H7 (cell line): Measurements from ENCODE around the gene TBL1X. TPM values are rescaled to one million over a fixed set of nuclear protein-coding genes. Genes with fewer than 3 reads are reported as not detected.
"Not testable (repeated sequence)": the region's sequence is repeated elsewhere in the genome, so short reads cannot be mapped to it uniquely, and the experiment has no call there.

Experiments
- DNase-seq: peaks from one replicate; pipeline ENCODE4 v3.0.0; 2012
- H3K27me3 ChIP-seq: 2 replicates; pipeline ENCODE4 v1.6.0; 2011; ENCODE audit warnings: mild to moderate bottlenecking, low read length; ENCODE audit not compliant: control insufficient read depth, insufficient read depth
- H3K36me3 ChIP-seq: replicated peaks from 2 replicates; pipeline ENCODE4 v1.5.1; 2011; ENCODE audit warnings: low read length; ENCODE audit not compliant: control insufficient read depth, insufficient read depth
- H3K4me3 ChIP-seq: 2 replicates; pipeline ENCODE4 v1.5.1; 2011; ENCODE audit warnings: low read depth, mild to moderate bottlenecking, control low read depth, low read length, moderate library complexity; ENCODE audit not compliant: insufficient read depth
- total RNA-seq: library from RNA; depleted of rRNA; stranded (reverse); fragments of >200 nt; shearing (Covaris generic); gene quantifications from 2 replicates; pipeline ENCODE4 v1.2.3, GENCODE V29; 2014

TBL1X gene
- total RNA-seq, 1 experiment from 2014 or later = 57.0 TPM

DNA sequence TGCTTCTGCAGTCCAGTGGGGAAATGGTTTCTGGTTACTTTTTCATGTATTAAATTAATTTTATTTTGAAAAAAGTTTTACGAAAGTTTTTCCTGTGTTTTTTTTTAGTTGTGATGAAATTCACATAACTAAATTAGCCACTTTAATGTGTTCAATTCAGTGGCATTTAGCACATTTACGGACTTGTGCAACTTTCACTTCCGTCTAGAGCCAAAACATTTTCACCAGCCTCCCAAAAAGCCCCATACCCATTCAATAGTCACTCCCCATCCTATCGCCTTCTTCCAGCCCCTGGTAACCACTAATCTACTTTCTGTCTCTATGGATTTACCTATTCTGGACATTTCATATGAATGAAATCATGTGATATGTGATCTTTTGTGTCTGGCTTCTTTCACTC lies 22.8 kb upstream of the TBL1X start:
- no peak for DNase-seq
- no peaks in the 10 kb centered on the region for H3K36me3 ChIP-seq
- no peaks in the 10 kb centered on the region for H3K27me3 ChIP-seq
- H3K4me3 ChIP-seq = no peak overlapping the region

DNA sequence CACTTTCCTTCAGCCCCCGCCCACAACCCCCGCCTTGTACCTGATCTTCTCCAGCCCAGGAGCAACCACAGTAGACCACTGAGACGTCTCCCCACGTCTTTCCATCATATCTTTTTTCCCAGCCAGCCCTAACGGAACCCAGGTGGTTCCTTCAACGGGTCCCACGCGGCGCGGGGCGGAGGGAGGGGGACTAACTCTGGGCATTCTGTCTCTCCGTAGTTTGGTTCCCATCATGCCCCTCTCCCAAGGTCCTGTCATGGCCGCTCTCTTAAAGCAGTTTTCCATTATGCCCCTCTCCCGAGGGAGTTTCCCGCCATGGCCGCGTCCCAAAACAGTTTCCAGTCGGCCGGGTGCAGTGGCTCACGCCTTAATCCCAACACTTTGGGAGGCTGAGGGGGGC lies 21.5 kb upstream of the TBL1X start:
- no peak for DNase-seq
- Histone ChIP-seq H3K4me3 (no peak overlapping the region), H3K27me3 (no peaks in the 10 kb centered on the region), H3K36me3 (no peaks in the 10 kb centered on the region)

GRCh38 chrX:9447906-9448305 lies 17.0 kb upstream of the TBL1X start:
- H3K4me3 ChIP-seq = no peak overlapping the region
- no peak for DNase-seq
- no peaks in the 10 kb centered on the region for H3K36me3 ChIP-seq
- H3K27me3 ChIP-seq = no peaks in the 10 kb centered on the region

DNA sequence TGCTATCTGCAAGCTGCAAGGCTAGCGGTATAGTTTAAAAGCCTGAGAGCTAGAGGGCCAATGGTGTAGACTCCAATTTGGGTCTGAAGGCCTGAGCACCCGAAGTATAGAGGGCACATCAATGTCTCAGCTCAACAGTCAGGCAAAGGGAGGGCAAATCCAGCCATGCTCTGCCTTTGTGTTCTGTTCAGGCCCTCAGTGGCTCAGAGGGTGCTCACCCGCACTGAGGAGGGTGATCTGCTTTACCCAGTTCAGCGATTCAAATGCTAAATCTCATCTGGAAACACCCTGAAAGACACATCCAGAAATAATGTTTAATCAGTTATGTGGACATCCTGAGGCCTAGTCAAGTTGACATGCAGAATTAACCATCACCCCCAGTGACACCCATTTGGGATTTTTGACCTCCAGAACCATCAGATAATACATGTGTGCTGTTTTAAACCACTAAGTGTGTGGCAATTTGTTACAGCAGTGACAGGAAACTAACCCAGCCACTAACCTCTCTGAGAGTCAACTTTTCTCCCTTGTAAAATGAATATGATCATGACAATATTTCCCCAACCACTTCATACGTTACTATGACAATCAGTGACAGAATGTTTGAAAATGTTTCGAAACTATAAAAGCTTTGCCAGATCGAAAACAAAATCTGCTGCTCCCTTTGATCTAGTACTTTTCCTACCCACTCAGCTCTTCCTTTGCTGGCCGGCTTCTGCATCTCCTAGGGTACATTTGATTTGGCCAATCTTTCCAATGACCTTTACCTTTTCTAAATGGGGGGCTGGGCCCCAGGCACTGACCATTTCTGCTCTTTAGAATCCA lies 8.4 kb upstream of the TBL1X start:
- DNase-seq = no peak
- Histone ChIP-seq H3K36me3 (no peaks in the 10 kb centered on the region), H3K4me3 (no peak overlapping the region), H3K27me3 (no peaks in the 10 kb centered on the region)

DNA sequence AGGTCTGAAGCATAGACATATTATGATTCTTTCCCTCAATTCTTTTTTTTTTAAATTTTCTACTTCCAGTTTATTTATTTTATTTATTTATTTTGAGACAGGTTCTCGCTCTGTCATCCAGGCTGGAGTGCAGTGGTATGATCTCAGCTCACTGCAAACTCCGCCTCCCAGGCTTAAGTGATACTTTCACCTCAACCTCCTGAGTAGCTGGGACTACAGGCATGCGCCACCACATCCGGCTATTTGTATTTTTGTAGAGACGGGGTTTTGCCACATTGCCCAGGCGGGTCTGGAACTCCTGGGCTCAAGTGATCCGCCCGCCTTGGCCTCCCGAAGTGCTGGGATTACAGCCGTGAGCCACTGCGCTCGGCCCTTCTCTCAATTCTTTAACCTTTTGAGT lies 6.8 kb upstream of the TBL1X start:
- not testable (repeated sequence) for H3K4me3 ChIP-seq, H3K27me3 ChIP-seq, H3K36me3 ChIP-seq, DNase-seq

DNA sequence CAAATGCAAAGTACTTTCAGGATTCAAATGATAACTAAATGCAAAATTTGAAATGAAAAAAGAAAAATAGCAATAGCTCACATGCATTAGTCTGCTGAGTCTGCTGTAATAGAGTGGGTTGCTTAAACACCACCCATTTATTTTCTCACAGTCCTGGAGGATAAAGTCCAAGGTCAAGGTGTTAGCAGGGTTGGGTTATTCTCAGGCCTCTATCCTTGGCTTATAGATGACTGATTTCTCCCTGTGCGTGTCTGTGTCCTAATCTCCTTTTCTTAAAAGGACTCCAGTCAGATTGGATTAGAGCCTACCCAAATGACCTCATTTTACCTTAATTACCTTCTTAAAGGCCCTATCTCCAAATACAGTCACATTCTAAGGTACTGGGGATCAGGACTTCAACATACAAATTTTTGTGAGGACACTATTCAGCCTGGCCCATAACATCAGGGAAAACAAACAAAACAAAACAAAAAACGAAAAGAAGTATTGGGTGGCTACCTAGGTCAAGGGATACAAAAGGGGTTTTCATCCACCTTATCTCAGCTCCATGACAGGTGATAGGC lies 6.3 kb upstream of the TBL1X start:
- Histone ChIP-seq H3K27me3 (no peaks in the 10 kb centered on the region), H3K4me3 (no peak overlapping the region), H3K36me3 (no peaks in the 10 kb centered on the region)
- no peak for DNase-seq

- Histone ChIP-seq H3K4me3 (no peak overlapping the region), H3K36me3 (no peaks in the 10 kb centered on the region), H3K27me3 (no peaks in the 10 kb centered on the region)
- DNase-seq = no peak
Observed at GRCh38 chrX:9459186-9459748, 5.6 kb upstream of the TBL1X start.

- DNase-seq = no peak
- no peaks in the 10 kb centered on the region for H3K27me3 ChIP-seq
- H3K36me3 ChIP-seq = no peaks in the 10 kb centered on the region
- no peak overlapping the region for H3K4me3 ChIP-seq
Observed at GRCh38 chrX:9461087-9461486, 3.8 kb upstream of the TBL1X start.

DNA sequence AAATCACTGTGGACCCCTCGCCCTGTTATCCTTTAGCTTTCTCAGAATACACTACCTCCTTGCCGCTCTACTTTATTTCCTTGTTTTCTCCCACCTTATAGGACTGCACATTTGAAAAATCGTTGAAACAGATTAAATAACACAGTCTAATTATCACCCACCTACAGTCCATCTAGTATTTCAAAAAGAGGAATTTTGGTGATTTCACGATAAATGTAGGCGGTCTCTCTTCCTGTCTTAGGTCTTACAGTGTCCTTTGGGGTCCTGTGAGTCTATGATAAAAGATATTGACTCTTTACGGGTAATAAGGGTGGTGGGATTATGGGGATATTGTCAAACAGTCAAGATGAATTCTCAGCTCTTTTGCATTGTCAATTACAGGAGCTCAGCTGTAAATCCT lies 2.4 kb upstream of the TBL1X start:
- no peak for DNase-seq
- Histone ChIP-seq H3K36me3 (no peaks in the 10 kb centered on the region), H3K27me3 (peaks cover 2% of the 10 kb centered on the region; the same call in 1 of the 2 replicates), H3K4me3 (no peak overlapping the region)

DNA sequence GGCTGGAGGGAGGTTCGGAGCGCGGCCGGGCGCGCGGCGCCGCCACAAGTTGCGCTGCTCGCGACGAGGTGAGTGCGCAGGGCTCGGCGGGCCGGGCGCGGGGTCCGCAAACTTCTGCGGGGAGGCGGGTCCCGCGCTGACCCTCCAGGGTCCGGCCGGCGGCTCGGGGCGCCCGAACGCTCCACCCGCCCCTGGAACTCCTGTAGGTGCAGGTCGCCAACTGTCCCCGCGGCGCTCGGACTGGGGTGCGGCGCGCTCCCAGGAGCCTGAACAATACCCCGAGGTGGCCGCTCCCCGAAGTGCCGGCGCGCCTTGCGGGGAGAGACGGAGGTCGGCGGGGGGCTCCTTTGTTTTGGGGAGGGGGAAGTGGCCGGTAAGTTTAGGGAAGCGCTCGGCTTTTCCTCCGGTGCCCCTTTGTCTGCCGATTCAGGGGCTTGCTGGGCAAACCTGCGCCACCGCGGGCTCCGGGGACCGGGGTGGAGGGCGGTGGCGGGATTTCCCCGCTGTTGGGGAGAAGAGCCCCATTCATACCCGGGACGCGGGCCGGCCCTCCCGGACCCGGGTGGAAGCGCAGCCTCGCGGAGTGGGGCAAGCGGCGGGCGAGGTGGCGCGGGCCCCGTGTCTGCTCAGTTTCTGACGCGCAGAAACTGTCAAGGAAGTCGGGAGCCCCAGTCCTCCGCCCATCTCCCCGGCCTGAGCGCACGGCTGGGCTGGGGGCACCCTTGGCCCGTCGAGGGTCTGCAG lies 694 bp downstream of the TBL1X start:
- Histone ChIP-seq H3K36me3 (no peaks in the 10 kb centered on the region), H3K4me3 (peak overlapping the region; percentile 74), H3K27me3 (peaks cover 2% of the 10 kb centered on the region; the same call in 1 of the 2 replicates)
- DNase-seq = peak; percentile 83

DNA sequence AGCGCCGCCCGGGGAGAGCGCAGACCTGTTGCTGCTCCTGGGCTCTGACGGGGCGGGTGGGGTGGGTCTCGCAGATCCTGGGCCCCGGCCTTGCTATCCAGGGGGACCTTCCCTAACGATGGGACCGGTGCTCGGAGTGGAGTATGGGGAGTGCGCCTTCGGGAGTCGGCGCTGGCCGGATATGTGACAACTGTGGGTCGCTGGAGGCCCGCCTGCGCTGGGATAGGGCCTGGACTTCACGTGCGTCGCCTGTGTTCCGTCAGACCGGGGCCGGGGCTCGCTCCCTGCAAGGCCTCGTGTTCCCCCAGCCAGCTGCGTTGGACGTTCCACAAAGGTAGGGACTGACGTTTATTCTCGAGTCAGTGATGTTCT lies 1.3 kb downstream of the TBL1X start:
- no peaks in the 10 kb centered on the region for H3K36me3 ChIP-seq

DNA sequence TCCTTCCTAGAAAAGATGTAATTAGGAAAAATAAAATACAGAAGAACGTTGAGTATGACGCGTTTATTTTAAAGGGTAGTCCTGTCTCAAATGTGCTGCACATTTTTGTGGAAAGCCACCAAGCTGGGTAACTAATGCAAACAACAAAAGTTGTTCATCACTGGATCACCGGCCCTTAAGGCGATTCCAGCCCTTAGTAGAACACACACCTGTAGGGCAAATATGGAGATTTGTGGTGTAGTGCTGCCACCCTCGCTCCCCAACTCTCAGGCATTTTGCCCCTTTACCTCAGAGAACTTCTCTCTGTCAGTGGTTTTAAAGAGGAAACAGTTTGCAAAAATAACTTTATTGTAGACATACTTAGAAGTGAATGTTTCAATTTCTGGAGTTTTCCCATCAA lies 1.9 kb downstream of the TBL1X start:
- no peak for DNase-seq
- Histone ChIP-seq H3K36me3 (no peaks in the 10 kb centered on the region), H3K27me3 (peaks cover 2% of the 10 kb centered on the region; the same call in 1 of the 2 replicates), H3K4me3 (peak overlapping the region; percentile 74; the same call in 1 of the 2 replicates)

More for the DNA sequence above, 1.3 kb downstream of the TBL1X start:
- H3K27me3 ChIP-seq = peaks cover 2% of the 10 kb centered on the region; the same call in 1 of the 2 replicates
- peak overlapping the region; percentile 74 for H3K4me3 ChIP-seq
- DNase-seq = peak; percentile 72

DNA sequence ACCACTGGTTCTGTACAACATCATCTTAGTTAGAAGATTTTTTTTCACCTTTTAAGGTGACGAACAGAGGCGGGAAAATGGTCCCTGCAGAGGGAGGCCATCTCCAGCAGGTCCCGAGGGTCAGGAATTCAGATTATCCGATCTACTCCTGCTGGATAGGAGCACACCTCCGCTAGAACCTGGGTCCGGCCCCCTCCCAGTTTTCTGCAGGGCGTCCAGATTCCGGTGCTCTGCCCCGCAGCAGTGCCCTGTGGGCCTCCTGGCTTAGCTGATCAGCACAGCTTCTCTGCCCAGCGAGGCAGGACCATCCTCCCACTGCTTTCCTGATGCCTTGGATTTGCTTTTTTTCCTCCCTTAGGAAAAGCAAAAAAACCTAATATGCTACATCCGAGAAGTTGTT lies 2.3 kb downstream of the TBL1X start:
- Histone ChIP-seq H3K4me3 (peak overlapping the region; percentile 5; the same call in 1 of the 2 replicates), H3K27me3 (peaks cover 2% of the 10 kb centered on the region; the same call in 1 of the 2 replicates), H3K36me3 (no peaks in the 10 kb centered on the region)
- DNase-seq = peak; percentile 74

- peak; percentile 82 for DNase-seq
- H3K27me3 ChIP-seq = peaks cover 2% of the 10 kb centered on the region; the same call in 1 of the 2 replicates
- no peaks in the 10 kb centered on the region for H3K36me3 ChIP-seq
- no peak overlapping the region for H3K4me3 ChIP-seq
Observed at GRCh38 chrX:9467751-9468150, 2.9 kb downstream of the TBL1X start.
